NCI-H1092 (cell line): ENCODE data around the gene GALNT11.
"Not testable (repeated sequence)": the region's sequence is repeated elsewhere in the genome, so short reads cannot be mapped to it uniquely, and the experiment has no call there.

Experiments used
- DNase-seq: peaks from one replicate; lab custom pipeline; 2025; lab: John Stamatoyannopoulos, UW

GALNT11 gene

GRCh38 chr7:152025077-152025936 lies at the start of gene GALNT11:
Gene GALNT11 (plus strand): TSS chr7:152025674. CDS start chr7:152094228, 68,554 bp downstream.
- DNase-seq: peak; percentile 88

- DNase-seq: no peak
Observed at GRCh38 chr7:151978616-151979015, 46.9 kb upstream of the GALNT11 start.

DNA sequence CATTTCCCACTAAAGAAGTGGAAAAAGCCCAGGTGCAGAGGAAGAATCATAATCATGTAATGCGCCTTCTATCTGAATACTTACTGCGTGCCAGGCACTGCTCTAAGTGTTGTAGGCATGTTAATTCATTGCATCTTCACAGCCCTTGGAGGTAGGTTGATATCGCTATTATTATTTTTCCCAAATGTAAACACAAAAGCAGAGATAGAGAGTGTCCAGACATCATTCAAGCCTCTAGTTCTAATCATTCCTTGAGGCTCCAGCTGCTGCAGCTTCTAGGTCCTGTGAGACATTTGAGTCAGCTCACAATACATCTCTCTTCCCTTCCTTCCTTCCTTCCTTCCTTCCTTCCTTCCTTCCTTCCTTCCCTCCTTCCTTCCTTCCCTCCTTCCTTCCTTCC lies 44.3 kb upstream of the GALNT11 start:
- DNase-seq: no peak

DNA sequence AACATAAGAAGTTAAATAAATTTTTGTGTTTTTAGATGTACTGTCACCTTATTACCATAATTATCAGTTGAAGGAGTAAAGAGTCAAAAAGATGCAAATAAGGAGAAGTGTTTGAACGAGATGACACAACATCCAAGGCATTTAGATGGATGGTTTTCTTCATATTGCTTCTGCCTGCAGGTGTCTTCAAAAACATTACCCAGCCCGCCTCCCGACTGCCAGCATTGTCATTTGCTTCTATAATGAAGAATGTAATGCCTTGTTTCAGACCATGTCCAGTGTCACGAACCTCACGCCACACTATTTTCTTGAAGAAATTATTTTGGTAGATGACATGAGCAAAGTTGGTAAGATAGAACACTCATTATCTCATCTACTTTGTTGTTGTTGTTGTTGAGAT lies 42.7 kb upstream of the GALNT11 start:
- no peak for DNase-seq

GRCh38 chr7:151984612-151985011 lies 40.9 kb upstream of the GALNT11 start:
- DNase-seq: no peak

DNA sequence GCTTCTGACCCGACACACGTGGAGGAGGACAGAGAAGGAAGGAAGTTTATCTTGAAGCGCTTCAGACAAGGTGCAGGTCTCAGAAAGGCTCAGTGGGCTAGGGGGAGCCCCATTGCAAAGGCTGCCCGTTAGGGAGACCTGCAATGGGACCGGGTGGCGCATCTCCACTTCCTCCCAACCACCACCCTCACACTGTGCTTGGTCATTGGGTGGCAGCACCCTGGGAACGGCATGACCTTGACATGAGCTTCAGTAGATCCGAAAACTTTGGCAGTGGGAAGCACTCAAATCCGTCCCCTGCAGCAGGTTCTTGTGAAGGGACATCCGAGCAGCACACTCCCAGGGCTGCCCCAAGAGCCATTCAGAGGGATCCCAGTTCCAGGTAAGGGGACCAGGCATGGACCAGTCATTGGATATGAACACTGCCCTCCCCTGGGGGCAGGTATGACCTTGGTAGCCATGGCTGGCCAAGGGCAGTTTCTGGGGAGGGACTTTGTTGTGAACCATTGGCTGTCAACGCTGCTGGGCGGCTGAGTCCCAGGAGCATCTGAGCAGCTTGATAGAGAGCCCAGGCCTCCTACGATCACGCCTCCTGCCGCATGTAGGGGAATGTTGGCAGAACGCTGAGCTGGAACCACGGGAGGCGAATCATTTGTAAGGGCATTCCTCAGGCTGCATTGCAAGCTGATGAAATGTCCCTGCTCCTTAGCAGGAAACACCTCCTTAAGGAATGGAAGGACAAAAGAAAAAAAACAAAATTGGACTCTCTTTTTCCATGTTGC lies 37.5 kb upstream of the GALNT11 start:
- DNase-seq: no peak

GRCh38 chr7:151992375-151992774 lies 33.1 kb upstream of the GALNT11 start:
- peak; percentile 57 for DNase-seq

GRCh38 chr7:151993977-151994676 lies 31.3 kb upstream of the GALNT11 start:
- no peak for DNase-seq

DNA sequence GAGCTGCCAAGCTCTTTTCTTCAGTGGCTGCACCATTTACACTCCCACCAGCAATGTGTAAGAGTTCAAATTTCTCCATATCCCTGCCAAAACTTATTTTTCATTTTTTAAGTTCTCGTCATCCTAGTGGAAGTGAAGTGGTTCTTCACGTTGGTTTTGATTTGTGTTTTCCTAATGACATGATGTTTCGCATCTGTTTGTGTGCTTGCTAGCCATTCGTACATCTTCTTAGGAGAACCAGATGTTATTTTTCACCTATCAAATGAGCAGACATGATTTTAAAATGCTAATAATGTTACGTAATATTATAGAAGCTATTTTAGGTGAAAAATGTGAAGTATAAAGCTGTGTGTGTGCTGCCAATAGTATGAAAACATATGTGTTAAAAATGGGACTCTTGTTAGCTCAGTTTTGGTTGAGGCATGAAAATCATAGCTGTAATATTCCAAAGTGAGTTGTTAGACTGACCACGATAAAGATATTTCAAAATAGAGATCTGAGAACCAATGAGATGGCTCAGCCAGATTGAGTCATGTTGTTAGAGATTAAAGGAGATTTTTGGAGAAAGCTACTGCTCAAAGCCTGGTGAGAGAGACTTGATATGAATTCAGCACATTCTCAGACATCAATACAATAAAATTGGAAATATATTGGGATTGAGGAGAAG lies 25.9 kb upstream of the GALNT11 start:
- no peak for DNase-seq

DNA sequence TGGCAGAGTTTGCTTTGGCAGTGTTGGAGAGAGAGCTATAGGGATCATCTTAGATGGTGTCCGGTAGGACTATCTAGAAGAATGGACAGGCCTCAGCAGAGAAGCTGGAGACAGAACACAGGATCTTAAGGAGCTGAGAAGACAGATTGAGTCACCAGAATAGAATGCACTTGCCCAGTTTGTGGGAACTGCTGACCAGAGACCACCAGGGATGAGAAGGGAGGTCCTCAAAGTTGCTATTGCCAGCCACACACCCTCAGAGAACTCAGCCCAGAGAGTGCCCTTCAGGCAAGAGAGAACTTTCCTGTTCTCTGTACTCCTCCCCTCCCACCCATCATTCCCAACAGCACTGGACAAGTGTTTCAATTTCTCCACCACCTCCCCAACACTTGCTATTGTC lies 25.3 kb upstream of the GALNT11 start:
- no peak for DNase-seq

DNA sequence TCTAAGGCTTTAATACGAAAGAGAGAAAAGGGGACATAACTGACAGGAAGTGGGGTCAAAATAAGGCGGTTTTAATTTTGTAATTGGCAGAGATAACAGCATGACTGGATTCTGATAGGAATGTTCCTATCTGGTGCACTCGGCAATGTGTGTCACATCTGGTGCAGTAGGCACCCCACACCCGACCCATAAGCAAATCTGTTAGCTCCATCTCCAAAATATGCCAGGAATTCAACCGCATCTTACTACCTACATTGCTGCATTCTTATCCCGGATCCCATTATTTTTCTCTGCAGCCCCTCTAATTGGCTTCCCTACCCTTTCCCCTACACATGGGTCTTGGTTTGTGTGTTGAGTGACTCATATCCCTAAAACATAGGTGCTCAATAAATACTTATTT lies 19.1 kb upstream of the GALNT11 start:
- no peak for DNase-seq

- DNase-seq: no peak
Observed at GRCh38 chr7:152011860-152012259, 13.6 kb upstream of the GALNT11 start.

GRCh38 chr7:152013230-152013629 lies 12.2 kb upstream of the GALNT11 start:
- DNase-seq: no peak

GRCh38 chr7:152013974-152014373 lies 11.5 kb upstream of the GALNT11 start:
- no peak for DNase-seq

GRCh38 chr7:152014722-152015121 lies 10.8 kb upstream of the GALNT11 start:
- DNase-seq: no peak

DNA sequence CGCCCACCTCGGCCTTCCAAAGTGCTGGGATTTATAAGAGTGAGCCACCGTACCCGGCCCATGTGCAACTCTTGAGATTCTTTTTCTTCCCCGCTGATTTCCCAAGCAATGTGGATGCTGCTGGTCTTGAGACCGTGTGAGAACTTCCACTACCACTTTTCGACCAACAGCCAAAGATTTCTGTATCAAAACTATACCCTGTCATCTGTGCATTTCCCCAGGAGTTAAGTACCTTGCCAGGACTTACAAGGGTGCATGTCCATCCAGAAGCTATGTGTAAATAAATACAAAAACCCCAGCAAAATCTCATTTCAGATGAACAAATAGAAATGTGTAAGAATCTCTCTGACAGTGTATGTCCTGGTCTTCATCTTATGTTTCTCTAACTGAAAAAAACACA lies 9.9 kb upstream of the GALNT11 start:
- DNase-seq: no peak

- no peak for DNase-seq
Observed at GRCh38 chr7:152016947-152017346, 8.5 kb upstream of the GALNT11 start.

GRCh38 chr7:152017683-152018082 lies 7.8 kb upstream of the GALNT11 start:
- not testable (repeated sequence) for DNase-seq

DNA sequence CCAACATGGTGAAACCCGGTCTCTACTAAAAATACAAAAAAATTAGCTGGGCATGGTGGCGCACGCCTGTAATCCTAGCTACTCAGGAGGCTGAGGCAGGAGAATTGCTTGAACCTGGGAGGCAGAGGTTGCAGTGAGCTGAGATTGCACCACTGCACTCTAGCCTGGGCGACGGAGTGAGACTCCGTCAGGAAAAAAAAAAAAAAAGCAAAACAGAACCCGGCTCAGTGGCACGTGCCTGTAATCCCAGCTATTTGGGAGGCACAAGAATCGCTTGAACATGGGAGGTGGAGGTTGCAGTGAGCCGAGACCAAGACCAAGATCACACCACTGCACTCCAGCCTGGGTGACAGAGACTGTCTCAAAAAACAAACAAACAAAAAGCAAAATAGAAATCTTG lies 3.7 kb upstream of the GALNT11 start:
- DNase-seq: not testable (repeated sequence)

- no peak for DNase-seq
Observed at GRCh38 chr7:152025937-152026890, 740 bp downstream of the GALNT11 start.
